ENCODE measurements around the gene ADORA2A. TPM values are rescaled to one million over a fixed set of nuclear protein-coding genes. Genes with fewer than 3 reads are reported as not detected.
A peak's percentile ranks its signal among the peaks of the same experiment; 100 is the strongest.

ADORA2A gene
- total and polyA plus RNA-seq, 4 donors: 5.5 to 54.9 (median 22.8) TPM

GRCh38 chr22:24433828-24434470, 6.5 kb downstream of the ADORA2A start:
- DNase-seq (no peak), ATAC-seq (ENCODE audit: insufficient read depth, low FRiP score) (peak; percentile 50)
- H3K9ac ChIP-seq (ENCODE audit: insufficient read depth in 1 of 2, low read length in 2 of 2): no peak overlapping the region
- H3K27me3 ChIP-seq (ENCODE audit: control insufficient read depth in 3 of 3, insufficient read depth in 3 of 3, low read length in 2 of 3): no peaks in the 10 kb centered on the region
- peak overlapping the region in 1 of 2 donors; percentile 89 for H3K27ac ChIP-seq (ENCODE audit: low read depth in 1 of 2, low read length in 1 of 2)
- TF ChIP-seq CTCF (IDR thresholded peaks at IDR 0.05; ENCODE audit: control extremely low read depth, extremely low read depth): no peak
- H3K9me3 ChIP-seq (ENCODE audit: control insufficient read depth in 4 of 4, insufficient read depth in 3 of 4, low read length in 3 of 4): no peaks in the 10 kb centered on the region
- H3K36me3 ChIP-seq (ENCODE audit: control insufficient read depth in 4 of 4, insufficient read depth in 4 of 4, low read length in 4 of 4): peaks cover 0 to 3% (median 0%) of the 10 kb centered on the region in 4 donors
- no peak overlapping the region for H3K4me3 ChIP-seq
- H3K4me1 ChIP-seq (ENCODE audit: control insufficient read depth in 5 of 5, insufficient read depth in 5 of 5, low read length in 5 of 5): peaks cover 0 to 52% (median 36%) of the 10 kb centered on the region in 5 donors
- WGBS, 2 donors: 67 to 74% methylated on average over 12 of the region's 12 CpGs

DNA sequence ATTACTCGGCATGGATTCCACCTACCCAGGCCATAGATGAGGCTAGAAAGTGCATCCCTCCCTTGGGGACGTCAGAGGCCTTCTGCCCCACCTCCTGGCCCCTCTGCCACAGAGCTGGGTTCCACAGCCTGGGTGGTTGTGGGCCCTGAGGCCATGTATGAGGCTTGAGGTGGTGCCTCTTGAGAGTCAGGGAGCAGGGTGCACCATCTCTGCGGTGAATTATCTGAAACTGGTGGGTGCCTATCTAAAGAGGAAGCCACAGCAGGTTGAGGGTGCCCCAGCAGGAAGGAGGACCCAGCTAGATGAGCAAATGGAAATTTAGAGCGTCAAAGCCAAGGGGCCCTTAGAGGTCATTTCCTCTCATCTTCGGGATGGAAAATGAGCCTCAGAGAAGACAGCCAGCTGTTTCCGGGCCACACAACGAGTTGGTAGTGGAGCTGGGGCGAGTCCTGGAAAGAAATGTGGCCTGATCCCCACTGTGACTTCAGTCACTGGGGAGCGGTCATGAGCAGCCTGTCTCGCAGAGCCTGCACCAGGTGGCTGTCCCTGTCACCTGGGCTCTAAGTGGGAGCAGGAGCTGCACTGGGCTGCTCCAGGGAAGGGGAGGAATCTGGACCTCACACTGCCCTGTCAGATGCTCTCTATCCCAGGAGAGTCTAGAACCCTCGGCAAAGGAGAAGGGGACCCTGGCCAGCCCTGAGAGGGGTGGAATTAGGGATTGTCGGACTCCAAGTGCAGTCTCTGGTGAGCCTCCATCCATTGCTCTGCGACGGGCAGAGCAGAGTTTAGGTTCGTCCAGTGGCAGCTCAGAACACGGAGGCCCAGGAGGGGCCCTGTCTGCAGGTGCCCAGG, 7.3 kb downstream of the ADORA2A start:
- DNase-seq: peak; percentile 83 to 95 (median 94)
- ATAC-seq (ENCODE audit: insufficient read depth, low FRiP score): peak; percentile 14
- H3K9me3 ChIP-seq (ENCODE audit: control insufficient read depth in 4 of 4, insufficient read depth in 3 of 4, low read length in 3 of 4): no peaks in the 10 kb centered on the region
- H3K36me3 ChIP-seq (ENCODE audit: control insufficient read depth in 4 of 4, insufficient read depth in 4 of 4, low read length in 4 of 4): peaks cover 0 to 3% (median 0%) of the 10 kb centered on the region in 4 donors
- peak overlapping the region in 1 of 2 donors; percentile 7 for H3K9ac ChIP-seq (ENCODE audit: insufficient read depth in 1 of 2, low read length in 2 of 2)
- H3K27ac ChIP-seq (ENCODE audit: low read depth in 1 of 2, low read length in 1 of 2): peak overlapping the region in 1 of 2 donors; percentile 89
- peaks cover 0 to 48% (median 36%) of the 10 kb centered on the region in 5 donors for H3K4me1 ChIP-seq (ENCODE audit: control insufficient read depth in 5 of 5, insufficient read depth in 5 of 5, low read length in 5 of 5)
- H3K27me3 ChIP-seq (ENCODE audit: control insufficient read depth in 3 of 3, insufficient read depth in 3 of 3, low read length in 2 of 3): no peaks in the 10 kb centered on the region
- H3K4me3 ChIP-seq: no peak overlapping the region
- 46 to 56% methylated on average over 16 of the region's 16 CpGs for WGBS, 2 donors
- no peak for TF ChIP-seq CTCF (IDR thresholded peaks at IDR 0.05; ENCODE audit: control extremely low read depth, extremely low read depth)

DNA sequence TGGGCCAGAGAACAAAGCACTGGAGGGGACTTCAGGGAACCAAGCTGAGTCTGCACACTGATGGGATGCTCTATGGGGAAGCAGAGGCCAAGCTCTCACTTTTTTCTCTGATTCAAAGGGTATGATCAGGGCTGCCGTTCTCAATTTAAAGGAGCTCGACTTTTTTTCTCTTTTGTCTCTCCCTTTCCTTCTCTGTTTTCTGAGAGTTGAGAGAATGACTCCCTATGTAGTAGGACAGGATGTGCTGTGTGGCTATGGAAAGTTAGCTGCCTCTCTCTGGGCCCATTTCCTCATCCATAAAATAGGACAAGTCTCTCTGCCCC, 7.9 kb downstream of the ADORA2A start:
- peaks cover 0 to 43% (median 37%) of the 10 kb centered on the region in 5 donors for H3K4me1 ChIP-seq (ENCODE audit: control insufficient read depth in 5 of 5, insufficient read depth in 5 of 5, low read length in 5 of 5)
- 87 to 90% methylated on average over 2 of the region's 2 CpGs for WGBS, 2 donors
- peak overlapping the region in 1 of 2 donors; percentile 7 for H3K9ac ChIP-seq (ENCODE audit: insufficient read depth in 1 of 2, low read length in 2 of 2)
- H3K36me3 ChIP-seq (ENCODE audit: control insufficient read depth in 4 of 4, insufficient read depth in 4 of 4, low read length in 4 of 4): peaks cover 0 to 3% (median 0%) of the 10 kb centered on the region in 4 donors
- H3K27me3 ChIP-seq (ENCODE audit: control insufficient read depth in 3 of 3, insufficient read depth in 3 of 3, low read length in 2 of 3): no peaks in the 10 kb centered on the region
- H3K9me3 ChIP-seq (ENCODE audit: control insufficient read depth in 4 of 4, insufficient read depth in 3 of 4, low read length in 3 of 4): no peaks in the 10 kb centered on the region
- DNase-seq (no peak), ATAC-seq (ENCODE audit: insufficient read depth, low FRiP score) (no peak)
- TF ChIP-seq CTCF (IDR thresholded peaks at IDR 0.05; ENCODE audit: control extremely low read depth, extremely low read depth): no peak
- H3K27ac ChIP-seq (ENCODE audit: low read depth in 1 of 2, low read length in 1 of 2): peak overlapping the region in 1 of 2 donors; percentile 89
- H3K4me3 ChIP-seq: no peak overlapping the region
